Stomach (tissue), 4 donors: ENCODE data around the gene DNTT.

Experiments
- EP300 ChIP-seq: sonication (generic); formaldehyde crosslinking; IDR thresholded peaks from one replicate; pipeline ENCODE4 v1.6.1; 2017; ENCODE audit warnings: antibody characterized with exemption
- POLR2A ChIP-seq, 4 donors: fragments of 450-650 bp; IDR thresholded peaks; one replicate each; pipeline ENCODE4 v1.6.1; 2016; ENCODE audit warnings: antibody characterized with exemption in 4 of 4, control low read depth in 2 of 4, mild to moderate bottlenecking in 1 of 4, moderate library complexity in 1 of 4

- TF ChIP-seq POLR2A (IDR thresholded peaks at IDR 0.05), result no peak
- TF ChIP-seq EP300, result no peak
Observed at GRCh38 chr10:96319754-96320474, 15.7 kb downstream of the DNTT start.
